K562 (cell line): Measurements from ENCODE around the gene ZFPM1. TPM values are rescaled to one million over a fixed set of nuclear protein-coding genes. Genes with fewer than 3 reads are reported as not detected.

Source experiments
- ATAC-seq: fragments of 200-7000 bp; cut with Tn5 transposase; 3 replicates; pipeline ENCODE4 v1.9.1; 2020; ENCODE audit warnings: moderate library complexity
- BruUV-seq: library from RNA; stranded (reverse); fragments of 400-500 nt; replicated peaks from 2 replicates; lab custom pipeline; 2021; lab: Mats Ljungman, UMichigan
- CTCF ChIA-PET: fragments of 300-600 bp; formaldehyde crosslinking; extraction: SDS; loops from one replicate; lab custom pipeline; 2021; ENCODE audit warnings: low intra/inter-chr PET ratio; lab: Yijun Ruan, JAX
- POLR2A ChIA-PET: fragments of 300-600, 350-650 bp; sonication (Branson Sonifier 250); formaldehyde crosslinking; extraction: SDS; loops from one replicate; lab custom pipeline; 2021; ENCODE audit warnings: antibody characterized with exemption, inconsistent platforms; lab: Yijun Ruan, JAX
- DNase-seq, 4 experiments: peaks; one replicate each; pipeline versions ENCODE4 v3.0.0 to v3.0.0-alpha.2; 2011 to 2018; ENCODE audit warnings: low spot score in 3 of 4, mixed read lengths in 3 of 4; ENCODE audit errors: extremely low read depth in 1 of 4
- FAIRE-seq: peaks from 2 replicates; lab custom pipeline; 2011; peaks lifted over from hg19 to GRCh38; lab: Jason Lieb, UNC
- H2AFZ ChIP-seq: 2 replicates; pipeline ENCODE4 v1.6.0; 2011; ENCODE audit warnings: low read depth, low read length, control low read depth, inconsistent platforms
- H3K27ac ChIP-seq: fragments of 200-600 bp; 3 replicates; pipeline ENCODE4 v1.8.0; 2011; ENCODE audit warnings: low read depth, mild to moderate bottlenecking, control low read depth, inconsistent platforms, low read length, moderate library complexity, mixed read lengths; ENCODE audit errors: extremely low read depth
- H3K27me3 ChIP-seq, 2 experiments: fragments of 300-600 bp in 1 of 2; 2 replicates in 1 of 2; 3 replicates in 1 of 2; pipeline versions ENCODE4 v1.6.0 to v1.8.0; 2011; ENCODE audit warnings: inconsistent platforms in 2 of 2, low read length in 2 of 2, mild to moderate bottlenecking in 1 of 2, mixed read lengths in 1 of 2, moderate library complexity in 1 of 2; ENCODE audit not compliant: control insufficient read depth in 2 of 2, insufficient read depth in 2 of 2
- H3K36me3 ChIP-seq: fragments of 300-600 bp; 3 replicates; pipeline ENCODE4 v1.8.0; 2011; ENCODE audit warnings: mild to moderate bottlenecking, low read length, inconsistent platforms; ENCODE audit not compliant: control insufficient read depth, insufficient read depth
- H3K4me1 ChIP-seq, 2 experiments: fragments of 200-600 bp in 1 of 2; replicated peaks in 1 of 2; 2 replicates in 1 of 2; 3 replicates in 1 of 2; pipeline versions ENCODE4 v1.5.1 to v1.8.0; 2011; ENCODE audit warnings: inconsistent platforms in 2 of 2, low read length in 2 of 2, mild to moderate bottlenecking in 1 of 2, mixed read lengths in 1 of 2, moderate library complexity in 1 of 2; ENCODE audit not compliant: control insufficient read depth in 2 of 2, insufficient read depth in 2 of 2
- H3K4me2 ChIP-seq: 2 replicates; pipeline ENCODE4 v1.6.1; 2011; ENCODE audit warnings: low read length, control low read depth, inconsistent platforms, mixed read lengths; ENCODE audit not compliant: insufficient read depth
- H3K4me3 ChIP-seq: fragments of 200-600 bp; sonication (generic), shearing (Covaris generic); 2 replicates; pipeline ENCODE4 v1.5.1; 2016; ENCODE audit warnings: control low read depth, inconsistent platforms
- H3K79me2 ChIP-seq: fragments of 200-600 bp; 3 replicates; pipeline ENCODE4 v1.8.0; 2011; ENCODE audit warnings: low read length, inconsistent platforms; ENCODE audit not compliant: control insufficient read depth, insufficient read depth
- H3K9ac ChIP-seq, 2 experiments: 2 replicates each; pipeline versions ENCODE4 v1.6.0 to v1.6.1; 2011; ENCODE audit warnings: low read depth in 2 of 2, low read length in 2 of 2, control low read depth in 1 of 2, inconsistent platforms in 1 of 2, mild to moderate bottlenecking in 1 of 2, mixed read lengths in 1 of 2; ENCODE audit not compliant: insufficient read depth in 1 of 2
- H3K9me1 ChIP-seq: one replicate; pipeline ENCODE4 v1.6.0; 2011; ENCODE audit warnings: inconsistent platforms, mild to moderate bottlenecking, low read length, moderate library complexity; ENCODE audit not compliant: control insufficient read depth, insufficient read depth
- H3K9me3 ChIP-seq: replicated peaks from 2 replicates; pipeline ENCODE4 v1.5.1; 2011; ENCODE audit warnings: low read depth, low read length, inconsistent platforms; ENCODE audit not compliant: control insufficient read depth, insufficient read depth
- H4K20me1 ChIP-seq: replicated peaks from 2 replicates; pipeline ENCODE4 v1.6.1; 2011; ENCODE audit warnings: low read length, inconsistent platforms, mixed read lengths; ENCODE audit not compliant: control insufficient read depth, insufficient read depth
- E2F6 ChIP-seq, 2 experiments: IDR thresholded peaks; 2 replicates each; pipeline ENCODE4 v1.6.1; 2011; ENCODE audit warnings: borderline replicate concordance in 1 of 2, control low read depth in 1 of 2, low read depth in 1 of 2, low read length in 1 of 2, mild to moderate bottlenecking in 1 of 2, mixed read lengths in 1 of 2, moderate library complexity in 1 of 2; ENCODE audit not compliant: insufficient read depth in 1 of 2, insufficient read length in 1 of 2, poor library complexity in 1 of 2, severe bottlenecking in 1 of 2; ENCODE audit errors: extremely low read depth in 1 of 2
- FOXA1 ChIP-seq: fragments of 450-650 bp; IDR thresholded peaks from 2 replicates; pipeline ENCODE4 v1.6.1; 2016; ENCODE audit warnings: mild to moderate bottlenecking, borderline replicate concordance
- FOXA3 ChIP-seq, 2 experiments: fragments of 450-650 bp in 1 of 2; sonication (generic) in 1 of 2; formaldehyde crosslinking; IDR thresholded peaks in 1 of 2; conservative IDR thresholded peaks in 1 of 2; 2 replicates each; pipeline versions ENCODE4 v1.4.0 to v1.8.0; 2020 to 2022; ENCODE audit warnings: mild to moderate bottlenecking in 2 of 2, missing genetic modification reagents in 1 of 2
- NCOA1 ChIP-seq: fragments of 450-650 bp; IDR thresholded peaks from 2 replicates; pipeline ENCODE4 v1.6.1; 2016; ENCODE audit warnings: low read depth
- NCOA4 ChIP-seq: fragments of 450-650 bp; IDR thresholded peaks from 2 replicates; pipeline ENCODE4 v1.6.1; 2018; ENCODE audit warnings: mild to moderate bottlenecking; ENCODE audit not compliant: partially characterized antibody
- NFIC ChIP-seq: fragments of 450-650 bp; IDR thresholded peaks from 2 replicates; pipeline ENCODE4 v1.6.1; 2017; ENCODE audit warnings: mild to moderate bottlenecking, inconsistent platforms
- NRF1 ChIP-seq, 2 experiments: fragments of 450-650 bp; IDR thresholded peaks in 1 of 2; conservative IDR thresholded peaks in 1 of 2; 2 replicates each; pipeline ENCODE4 v1.6.1; 2014; ENCODE audit warnings: mild to moderate bottlenecking in 2 of 2
- RBM14 ChIP-seq: fragments of 200-400 bp; formaldehyde crosslinking; IDR thresholded peaks from 2 replicates; pipeline ENCODE4 v1.6.1; 2018; ENCODE audit warnings: low read depth, mild to moderate bottlenecking, low read length, moderate library complexity, borderline replicate concordance; ENCODE audit not compliant: insufficient read depth
- SPI1 ChIP-seq: IDR thresholded peaks from 2 replicates; pipeline ENCODE4 v1.6.1; 2011; ENCODE audit warnings: low read depth, low read length, control low read depth, borderline replicate concordance
- TEAD4 ChIP-seq, 2 experiments: sonication (generic) in 1 of 2; formaldehyde crosslinking in 1 of 2; IDR thresholded peaks; 2 replicates each; pipeline versions ENCODE4 v1.6.1 to v1.8.0; 2012 to 2022; ENCODE audit warnings: borderline replicate concordance in 1 of 2, inconsistent platforms in 1 of 2, low read length in 1 of 2, mild to moderate bottlenecking in 1 of 2, missing genetic modification reagents in 1 of 2
- ZBTB43 ChIP-seq: sonication (generic); formaldehyde crosslinking; IDR thresholded peaks from 2 replicates; pipeline ENCODE4 v1.8.0; 2023; ENCODE audit warnings: mild to moderate bottlenecking, missing genetic modification reagents
- ZSCAN29 ChIP-seq: fragments of 450-650 bp; IDR thresholded peaks from 2 replicates; pipeline ENCODE4 v1.6.1; 2017
- WGBS: fragments of 100-300 bp; shearing (Covaris generic); methylation state at CpG from one replicate; pipeline ENCODE4 v1.1.6; 2016; ENCODE audit warnings: low coverage, mixed read lengths; ENCODE audit not compliant: insufficient coverage; ENCODE audit errors: missing lambda C conversion rate; 5-methylcytosine and 5-hydroxymethylcytosine counted together
- in situ Hi-C: fragments of 300-500 bp; cut with MboI; formaldehyde crosslinking; loops from 4 replicates; pipeline ENCODE4 v1.15.0; 2018; ENCODE audit warnings: inconsistent platforms, mixed read lengths
- intact Hi-C: fragments of 100-400 bp; cut with micrococcal nuclease; formaldehyde crosslinking; loops from 2 replicates; pipeline ENCODE4 v1.14.2; 2022
- polyA plus RNA-seq, 8 experiments: library from polyadenylated mRNA; depleted of rRNA in 4 of 8; stranded (reverse) in 5 of 8; unstranded in 3 of 8; fragments of >200 nt; fragmentation: Nextera tagmentation in 2 of 8; fragmentation: Illumina TruSeq in 1 of 8; extraction: Ambion mirVana in 2 of 8; extraction: Trizol in 1 of 8; gene quantifications; 2 replicates each; pipeline versions ENCODE4 v1.2.1 to v1.2.3, GENCODE V29; 2011 to 2014; ENCODE audit warnings: inconsistent platforms in 1 of 8, missing spikeins in 1 of 8
- total RNA-seq, 7 experiments: library from RNA; depleted of rRNA in 6 of 7; stranded (reverse); fragments of >200 nt in 6 of 7; fragmentation: Illumina TruSeq in 2 of 7; extraction: Trizol in 2 of 7; gene quantifications; 2 replicates each; pipeline versions ENCODE4 v1.2.1 to v1.2.3, GENCODE V29; 2011 to 2021; ENCODE audit warnings: low replicate concordance in 1 of 7
- TF ChIP-seq, protein P1 (sequence below): sonication (generic); formaldehyde crosslinking; IDR thresholded peaks from 2 replicates; pipeline ENCODE4 v1.9.0; 2022; ENCODE audit warnings: mild to moderate bottlenecking, missing genetic modification reagents
- TF ChIP-seq, protein P2 (sequence below): sonication (generic); formaldehyde crosslinking; IDR thresholded peaks from 2 replicates; pipeline ENCODE4 v1.9.0; 2022; ENCODE audit warnings: mild to moderate bottlenecking, missing genetic modification reagents

The ZFPM1 gene
- total and polyA plus RNA-seq, 9 of the 15 experiments (the other 6 are each of a cell fraction or from before 2014, with no cell fraction given), result 0.03 to 35.9 (median 1.4) TPM

- TF ChIP-seq E2F6 (IDR thresholded peaks at IDR 0.05; ENCODE audit: borderline replicate concordance in 1 of 2, extremely low read depth in 1 of 2, insufficient read depth in 1 of 2, insufficient read length in 1 of 2, low read depth in 1 of 2, low read length in 1 of 2, poor library complexity in 1 of 2, severe bottlenecking in 1 of 2) (peak in 1 of 2 experiments; percentile 27), NRF1 (conservative IDR thresholded peaks at IDR 0.05 in 1 of 2, IDR thresholded peaks at IDR 0.05 in 1 of 2) (peak; percentile 59 to 71), NFIC (no peak)
Observed at GRCh38 chr16:88549671-88550245, 96.7 kb downstream of the ZFPM1 start (continued).

- H3K36me3 ChIP-seq, result no peaks in the 10 kb centered on the region
- FAIRE-seq, result peak; percentile 26
- H3K4me3 ChIP-seq, result no peak overlapping the region
- no peak overlapping the region for H3K4me2 ChIP-seq
- ChIA-PET POLR2A (interaction anchor here (0.7 to 2.0 kb wide), 4 partner anchors 10 to 215 kb away, joined by 3 to 5 read pairs (median 3); no protein-coding TSS in a partner anchor), CTCF (no interaction called here)
- no peaks in the 10 kb centered on the region for H3K9me1 ChIP-seq
- DNase-seq, result peak in 1 of 4 experiments; percentile 23
- WGBS, result 55% methylated on average over 16 of the region's 16 CpGs
- no peak overlapping the region for H3K27ac ChIP-seq
- H3K9me3 ChIP-seq, result no peaks in the 10 kb centered on the region
- peak; percentile 43 for ATAC-seq
- no peaks in the 10 kb centered on the region for H3K79me2 ChIP-seq
- in situ Hi-C loops (no loop called here), intact Hi-C loops (no loop called here)
- BruUV-seq, result no TSS peak
- no peaks in the 10 kb centered on the region; the same call in 1 of the 2 replicates for H4K20me1 ChIP-seq
- H2AFZ ChIP-seq, result peak overlapping the region; percentile 25; the same call in 1 of the 2 replicates
- H3K9ac ChIP-seq, result peak overlapping the region in 1 of 2 experiments; percentile 53; a peak in 1 of 4 replicates
- peaks cover 25 to 49% of the 10 kb centered on the region in 2 experiments for H3K4me1 ChIP-seq
- peaks cover 20 to 33% of the 10 kb centered on the region in 2 experiments; a peak in 4 of 5 replicates for H3K27me3 ChIP-seq
- TF ChIP-seq SPI1 (peak; percentile 27; the same call in 1 of the 2 replicates), NCOA1 (no peak), NCOA4 (no peak), FOXA3 (CRISPR knock-in tag; conservative IDR thresholded peaks at IDR 0.05 in 1 of 2, IDR thresholded peaks at IDR 0.05 in 1 of 2) (peak in 1 of 2 experiments; percentile 16; a peak in 1 of 4 replicates), NRF1 (conservative IDR thresholded peaks at IDR 0.05 in 1 of 2, IDR thresholded peaks at IDR 0.05 in 1 of 2) (0 out of 4 replicates have a peak, but pooled peaks of 1 of the 2 experiments have one; percentile 20), FOXA1 (no peak), ZSCAN29 (no peak), ZBTB43 (CRISPR knock-in tag) (no peak), TEAD4 (IDR thresholded peaks at IDR 0.05; ENCODE audit: low read length) (no peak), TEAD4 (CRISPR knock-in tag; IDR thresholded peaks at IDR 0.05; ENCODE audit: borderline replicate concordance) (peak; percentile 48; the same call in 1 of the 2 replicates), RBM14 (0 out of 2 replicates have a peak, but pooled peaks have one; percentile 53)
- TF ChIP-seq, protein P1, sequence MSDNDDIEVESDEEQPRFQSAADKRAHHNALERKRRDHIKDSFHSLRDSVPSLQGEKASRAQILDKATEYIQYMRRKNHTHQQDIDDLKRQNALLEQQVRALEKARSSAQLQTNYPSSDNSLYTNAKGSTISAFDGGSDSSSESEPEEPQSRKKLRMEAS (CRISPR knock-in tag), result 0 out of 2 replicates have a peak, but pooled peaks have one; percentile 42
- TF ChIP-seq, protein P2, sequence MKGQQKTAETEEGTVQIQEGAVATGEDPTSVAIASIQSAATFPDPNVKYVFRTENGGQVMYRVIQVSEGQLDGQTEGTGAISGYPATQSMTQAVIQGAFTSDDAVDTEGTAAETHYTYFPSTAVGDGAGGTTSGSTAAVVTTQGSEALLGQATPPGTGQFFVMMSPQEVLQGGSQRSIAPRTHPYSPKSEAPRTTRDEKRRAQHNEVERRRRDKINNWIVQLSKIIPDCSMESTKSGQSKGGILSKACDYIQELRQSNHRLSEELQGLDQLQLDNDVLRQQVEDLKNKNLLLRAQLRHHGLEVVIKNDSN, result 0 out of 2 replicates have a peak, but pooled peaks have one; percentile 22
Observed at GRCh38 chr16:88550246-88550661, 97.2 kb downstream of the ZFPM1 start.
